Esophagus squamous epithelium (tissue), 4 donors: Measurements from ENCODE around the gene AAR2.

Experiments
- CTCF ChIP-seq, 6 experiments: fragments of 450-650 bp in 4 of 6; fragments of 200-600 bp in 2 of 6; sonication (generic) in 2 of 6; IDR thresholded peaks; one replicate each; pipeline ENCODE4 v1.5.1; 2016 to 2019; ENCODE audit warnings: antibody characterized with exemption in 6 of 6, mild to moderate bottlenecking in 4 of 6, moderate library complexity in 4 of 6
- POLR2A ChIP-seq, 4 donors: fragments of 450-650 bp; IDR thresholded peaks; one replicate each; pipeline ENCODE4 v1.6.1; 2017; ENCODE audit warnings: antibody characterized with exemption in 4 of 4, mild to moderate bottlenecking in 4 of 4, moderate library complexity in 3 of 4

GRCh38 chr20:36238760-36239159 lies 2.5 kb downstream of the AAR2 start:
- TF ChIP-seq POLR2A (IDR thresholded peaks at IDR 0.05) (no peak), CTCF (IDR thresholded peaks at IDR 0.05) (no peak)
